Cardiac fibroblast (primary cell): ENCODE measurements around the gene SOX2.

Source experiments
- DNase-seq, 2 donors: peaks; one replicate each; pipeline versions ENCODE4 v3.0.0 to v3.0.0-alpha.2; 2010; ENCODE audit warnings: low read depth in 2 of 2
- H3K4me3 ChIP-seq, 2 donors: replicated peaks in 1 of 2; 1 replicate in 1 of 2; 2 replicates in 1 of 2; pipeline ENCODE4 v1.5.1; 2011; ENCODE audit warnings: low read depth in 2 of 2, low read length in 2 of 2, mild to moderate bottlenecking in 2 of 2, moderate library complexity in 1 of 2
- TF ChIP-seq, protein P1 (sequence below): IDR thresholded peaks from one replicate; pipeline ENCODE4 v1.5.1; 2011; ENCODE audit warnings: low read depth, mild to moderate bottlenecking, low read length, inconsistent platforms

SOX2 gene

DNA sequence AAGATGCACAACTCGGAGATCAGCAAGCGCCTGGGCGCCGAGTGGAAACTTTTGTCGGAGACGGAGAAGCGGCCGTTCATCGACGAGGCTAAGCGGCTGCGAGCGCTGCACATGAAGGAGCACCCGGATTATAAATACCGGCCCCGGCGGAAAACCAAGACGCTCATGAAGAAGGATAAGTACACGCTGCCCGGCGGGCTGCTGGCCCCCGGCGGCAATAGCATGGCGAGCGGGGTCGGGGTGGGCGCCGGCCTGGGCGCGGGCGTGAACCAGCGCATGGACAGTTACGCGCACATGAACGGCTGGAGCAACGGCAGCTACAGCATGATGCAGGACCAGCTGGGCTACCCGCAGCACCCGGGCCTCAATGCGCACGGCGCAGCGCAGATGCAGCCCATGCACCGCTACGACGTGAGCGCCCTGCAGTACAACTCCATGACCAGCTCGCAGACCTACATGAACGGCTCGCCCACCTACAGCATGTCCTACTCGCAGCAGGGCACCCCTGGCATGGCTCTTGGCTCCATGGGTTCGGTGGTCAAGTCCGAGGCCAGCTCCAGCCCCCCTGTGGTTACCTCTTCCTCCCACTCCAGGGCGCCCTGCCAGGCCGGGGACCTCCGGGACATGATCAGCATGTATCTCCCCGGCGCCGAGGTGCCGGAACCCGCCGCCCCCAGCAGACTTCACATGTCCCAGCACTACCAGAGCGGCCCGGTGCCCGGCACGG is 991 bp downstream of the SOX2 start:
- DNase-seq, result no peak
- TF ChIP-seq, protein P1, sequence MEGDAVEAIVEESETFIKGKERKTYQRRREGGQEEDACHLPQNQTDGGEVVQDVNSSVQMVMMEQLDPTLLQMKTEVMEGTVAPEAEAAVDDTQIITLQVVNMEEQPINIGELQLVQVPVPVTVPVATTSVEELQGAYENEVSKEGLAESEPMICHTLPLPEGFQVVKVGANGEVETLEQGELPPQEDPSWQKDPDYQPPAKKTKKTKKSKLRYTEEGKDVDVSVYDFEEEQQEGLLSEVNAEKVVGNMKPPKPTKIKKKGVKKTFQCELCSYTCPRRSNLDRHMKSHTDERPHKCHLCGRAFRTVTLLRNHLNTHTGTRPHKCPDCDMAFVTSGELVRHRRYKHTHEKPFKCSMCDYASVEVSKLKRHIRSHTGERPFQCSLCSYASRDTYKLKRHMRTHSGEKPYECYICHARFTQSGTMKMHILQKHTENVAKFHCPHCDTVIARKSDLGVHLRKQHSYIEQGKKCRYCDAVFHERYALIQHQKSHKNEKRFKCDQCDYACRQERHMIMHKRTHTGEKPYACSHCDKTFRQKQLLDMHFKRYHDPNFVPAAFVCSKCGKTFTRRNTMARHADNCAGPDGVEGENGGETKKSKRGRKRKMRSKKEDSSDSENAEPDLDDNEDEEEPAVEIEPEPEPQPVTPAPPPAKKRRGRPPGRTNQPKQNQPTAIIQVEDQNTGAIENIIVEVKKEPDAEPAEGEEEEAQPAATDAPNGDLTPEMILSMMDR, result no peak
- no peak overlapping the region for H3K4me3 ChIP-seq

DNA sequence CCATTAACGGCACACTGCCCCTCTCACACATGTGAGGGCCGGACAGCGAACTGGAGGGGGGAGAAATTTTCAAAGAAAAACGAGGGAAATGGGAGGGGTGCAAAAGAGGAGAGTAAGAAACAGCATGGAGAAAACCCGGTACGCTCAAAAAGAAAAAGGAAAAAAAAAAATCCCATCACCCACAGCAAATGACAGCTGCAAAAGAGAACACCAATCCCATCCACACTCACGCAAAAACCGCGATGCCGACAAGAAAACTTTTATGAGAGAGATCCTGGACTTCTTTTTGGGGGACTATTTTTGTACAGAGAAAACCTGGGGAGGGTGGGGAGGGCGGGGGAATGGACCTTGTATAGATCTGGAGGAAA is 1.5 kb downstream of the SOX2 start:
- DNase-seq, result no peak
- TF ChIP-seq, protein P1, result no peak
- H3K4me3 ChIP-seq, result no peak overlapping the region

DNA sequence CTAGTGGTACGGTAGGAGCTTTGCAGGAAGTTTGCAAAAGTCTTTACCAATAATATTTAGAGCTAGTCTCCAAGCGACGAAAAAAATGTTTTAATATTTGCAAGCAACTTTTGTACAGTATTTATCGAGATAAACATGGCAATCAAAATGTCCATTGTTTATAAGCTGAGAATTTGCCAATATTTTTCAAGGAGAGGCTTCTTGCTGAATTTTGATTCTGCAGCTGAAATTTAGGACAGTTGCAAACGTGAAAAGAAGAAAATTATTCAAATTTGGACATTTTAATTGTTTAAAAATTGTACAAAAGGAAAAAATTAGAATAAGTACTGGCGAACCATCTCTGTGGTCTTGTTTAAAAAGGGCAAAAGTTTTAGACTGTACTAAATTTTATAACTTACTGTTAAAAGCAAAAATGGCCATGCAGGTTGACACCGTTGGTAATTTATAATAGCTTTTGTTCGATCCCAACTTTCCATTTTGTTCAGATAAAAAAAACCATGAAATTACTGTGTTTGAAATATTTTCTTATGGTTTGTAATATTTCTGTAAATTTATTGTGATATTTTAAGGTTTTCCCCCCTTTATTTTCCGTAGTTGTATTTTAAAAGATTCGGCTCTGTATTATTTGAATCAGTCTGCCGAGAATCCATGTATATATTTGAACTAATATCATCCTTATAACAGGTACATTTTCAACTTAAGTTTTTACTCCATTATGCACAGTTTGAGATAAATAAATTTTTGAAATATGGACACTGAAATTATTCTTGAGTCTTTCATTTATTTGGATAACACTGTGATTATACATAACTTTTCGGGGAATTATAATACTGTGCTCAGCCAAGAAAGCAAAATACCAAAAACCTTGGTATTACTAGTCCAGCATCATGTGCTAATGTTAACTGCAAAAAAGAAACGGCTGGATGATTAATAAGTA is 2.2 kb downstream of the SOX2 start:
- H3K4me3 ChIP-seq, result no peak overlapping the region
- DNase-seq, result no peak
- TF ChIP-seq, protein P1, result no peak

DNA sequence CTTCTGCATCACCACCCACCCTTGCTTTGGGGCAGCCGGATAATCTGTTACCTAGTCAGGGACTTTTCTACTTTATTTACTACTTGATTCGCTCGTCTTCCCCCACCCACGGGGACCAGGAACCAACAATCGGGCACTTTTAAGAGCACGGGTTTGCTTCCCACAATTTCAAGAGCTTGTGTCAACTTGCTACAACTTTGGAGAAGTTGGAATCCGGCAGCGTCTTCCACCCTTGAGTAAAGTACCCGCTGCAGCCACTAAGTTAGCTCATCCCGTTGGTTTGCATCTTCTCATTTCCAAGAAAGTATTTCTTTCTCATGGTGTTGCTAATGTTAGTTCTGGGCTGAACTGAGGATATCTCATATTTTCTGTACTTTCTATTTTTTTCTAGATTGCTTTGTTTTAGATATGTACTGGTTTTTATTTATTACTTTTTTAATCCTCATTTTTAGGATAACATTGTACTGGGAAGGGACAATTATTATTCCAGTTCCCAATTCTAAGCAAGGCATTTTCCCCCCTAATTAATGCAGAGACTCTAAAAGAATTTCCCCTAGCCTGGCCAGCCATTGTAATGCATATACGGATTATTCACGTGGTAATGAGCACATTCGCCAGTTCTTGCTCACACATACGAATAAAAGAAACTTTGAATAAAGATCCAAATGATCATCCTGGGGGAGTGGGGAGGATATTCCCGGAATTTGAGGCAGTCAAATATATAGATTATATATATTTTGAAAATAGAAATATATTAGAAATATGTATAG is 4.0 kb downstream of the SOX2 start:
- DNase-seq, result no peak
- H3K4me3 ChIP-seq, result no peak overlapping the region
- TF ChIP-seq, protein P1, result no peak

DNA sequence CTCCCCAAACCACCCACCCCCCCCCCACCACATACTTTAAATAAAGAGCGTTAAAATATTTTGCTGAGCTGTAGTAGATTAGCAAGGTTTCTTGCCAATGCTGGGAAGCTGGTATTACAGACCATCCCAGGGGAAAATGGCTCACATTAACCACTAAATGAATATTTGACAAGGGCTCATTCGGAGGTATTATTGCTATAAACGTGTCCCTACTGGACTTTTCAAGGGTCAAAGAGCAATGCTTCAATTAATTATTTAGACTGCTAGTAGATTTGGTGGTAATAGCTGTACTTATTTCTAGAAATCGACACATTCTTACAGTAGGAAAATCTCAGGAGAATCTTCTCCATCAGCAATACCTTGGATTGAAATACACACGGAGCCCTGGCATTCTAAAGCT is 5.2 kb downstream of the SOX2 start:
- no peak for DNase-seq
- no peak overlapping the region for H3K4me3 ChIP-seq
- TF ChIP-seq, protein P1, result no peak

DNA sequence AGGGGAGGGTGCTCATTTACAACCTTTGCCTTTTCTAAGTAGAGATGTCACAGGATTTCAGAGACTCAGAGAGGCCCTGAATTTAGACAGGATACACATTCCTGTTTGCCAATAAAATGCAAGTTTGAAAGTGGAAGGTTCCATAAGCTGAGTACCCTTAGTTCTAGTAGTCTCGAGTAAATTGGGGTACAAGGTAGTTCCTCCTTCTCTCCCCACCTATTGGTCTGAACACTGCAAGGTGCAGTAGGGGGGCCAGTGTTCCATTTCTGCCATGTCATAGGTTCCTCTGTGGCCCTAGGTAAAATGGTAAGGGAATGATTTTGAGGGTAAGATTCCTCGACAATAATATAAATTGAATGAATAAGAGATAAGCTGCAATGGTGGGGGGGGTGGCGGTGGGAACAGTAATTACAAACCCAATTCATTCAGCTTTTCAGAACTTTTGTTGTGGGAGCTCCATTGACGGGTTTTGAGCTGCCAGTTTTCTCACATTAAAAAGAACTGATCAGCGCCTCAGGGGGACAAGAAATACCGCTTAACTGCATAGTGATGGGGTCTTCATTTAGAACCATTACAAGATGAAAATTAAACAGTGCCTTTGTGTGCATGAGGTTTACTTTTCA is 5.9 kb downstream of the SOX2 start:
- no peak overlapping the region for H3K4me3 ChIP-seq
- TF ChIP-seq, protein P1, result no peak
- no peak for DNase-seq
